DOHH2 (cell line): ENCODE measurements around the gene GRHL3.

Experiments used
- H3F3A ChIP-seq: fragments of 200-600 bp; sonication (generic), shearing (Covaris generic); 2 replicates; pipeline ENCODE4 v1.6.0; 2016; ENCODE audit warnings: antibody characterized with exemption, mild to moderate bottlenecking; ENCODE audit not compliant: control insufficient read depth, insufficient read depth
- H3K27ac ChIP-seq: fragments of 200-600 bp; sonication (generic); 2 replicates; pipeline ENCODE4 v1.5.1; 2014; ENCODE audit warnings: low read depth, mild to moderate bottlenecking, low read length, moderate library complexity
- H3K27me3 ChIP-seq: fragments of 200-600 bp; sonication (generic); 2 replicates; pipeline ENCODE4 v1.6.1; 2014; ENCODE audit warnings: mild to moderate bottlenecking, low read length, mixed read lengths; ENCODE audit not compliant: control insufficient read depth
- H3K36me3 ChIP-seq: fragments of 200-600 bp; sonication (generic); 2 replicates; pipeline ENCODE4 v1.6.1; 2014; ENCODE audit warnings: mild to moderate bottlenecking, low read length, moderate library complexity, mixed read lengths; ENCODE audit not compliant: control insufficient read depth
- H3K4me1 ChIP-seq: fragments of 200-600 bp; sonication (generic); 2 replicates; pipeline ENCODE4 v1.6.1; 2014; ENCODE audit warnings: mild to moderate bottlenecking, low read length, mixed read lengths; ENCODE audit not compliant: control insufficient read depth
- H3K4me2 ChIP-seq: fragments of 200-600 bp; sonication (generic); 2 replicates; pipeline ENCODE4 v1.6.0; 2014; ENCODE audit warnings: mild to moderate bottlenecking, low read length, moderate library complexity
- H3K4me3 ChIP-seq: fragments of 200-600 bp; sonication (generic); 2 replicates; pipeline ENCODE4 v1.5.1; 2014; ENCODE audit warnings: mild to moderate bottlenecking, low read length, mixed read lengths
- H3K79me2 ChIP-seq: fragments of 200-600 bp; sonication (generic); 2 replicates; pipeline ENCODE4 v1.6.1; 2014; ENCODE audit warnings: mild to moderate bottlenecking, low read length, mixed read lengths; ENCODE audit not compliant: control insufficient read depth
- H3K9me2 ChIP-seq: fragments of 200-600 bp; sonication (generic); replicated peaks from 2 replicates; pipeline ENCODE4 v1.6.1; 2014; ENCODE audit warnings: mild to moderate bottlenecking, low read length, mixed read lengths; ENCODE audit not compliant: control insufficient read depth
- H3K9me3 ChIP-seq: fragments of 200-600 bp; sonication (generic); 2 replicates; pipeline ENCODE4 v1.6.1; 2014; ENCODE audit warnings: antibody characterized with exemption, low read length, mixed read lengths; ENCODE audit not compliant: control insufficient read depth, insufficient read depth
- H4K20me1 ChIP-seq: fragments of 200-600 bp; sonication (generic); 2 replicates; pipeline ENCODE4 v1.6.0; 2014; ENCODE audit warnings: low read depth, mild to moderate bottlenecking, antibody characterized with exemption, low read length, moderate library complexity; ENCODE audit not compliant: control insufficient read depth, insufficient read depth
- CTCF ChIP-seq: fragments of 200-600 bp; sonication (generic); IDR thresholded peaks from one replicate; pipeline ENCODE4 v1.5.1; 2014; ENCODE audit warnings: antibody characterized with exemption, mild to moderate bottlenecking, low read depth, low read length; ENCODE audit not compliant: poor library complexity, severe bottlenecking
- EZH2phosphoT487 ChIP-seq: fragments of 200-600 bp; sonication (generic); IDR thresholded peaks from 2 replicates; pipeline ENCODE4 v1.6.1; 2017; ENCODE audit warnings: borderline replicate concordance, mild to moderate bottlenecking, antibody characterized with exemption, low read length, moderate library complexity, mixed read lengths

GRHL3 gene

GRCh38 chr1:24329331-24329730 lies 10.2 kb downstream of the GRHL3 start:
- Histone ChIP-seq H3K27ac (no peak overlapping the region), H3K36me3 (no peaks in the 10 kb centered on the region), H3K4me1 (peaks cover 7% of the 10 kb centered on the region), H3K9me2 (no peaks in the 10 kb centered on the region), H3F3A (no peaks in the 10 kb centered on the region; the same call in 1 of the 2 replicates), H3K9me3 (no peaks in the 10 kb centered on the region), H3K79me2 (no peaks in the 10 kb centered on the region), H3K4me3 (no peak overlapping the region), H3K27me3 (peaks cover 43% of the 10 kb centered on the region), H3K4me2 (no peak overlapping the region), H4K20me1 (no peaks in the 10 kb centered on the region)
- no peak for TF ChIP-seq EZH2phosphoT487
- TF ChIP-seq CTCF, result no peak

GRCh38 chr1:24329797-24330543 lies 10.8 kb downstream of the GRHL3 start:
- no peaks in the 10 kb centered on the region for H3K9me3 ChIP-seq
- H3F3A ChIP-seq, result no peaks in the 10 kb centered on the region
- no peaks in the 10 kb centered on the region for H3K36me3 ChIP-seq
- H3K27ac ChIP-seq, result no peak overlapping the region
- no peaks in the 10 kb centered on the region for H3K79me2 ChIP-seq
- H3K9me2 ChIP-seq, result no peaks in the 10 kb centered on the region
- TF ChIP-seq CTCF (no peak), EZH2phosphoT487 (no peak)
- H3K4me3 ChIP-seq, result no peak overlapping the region
- peaks cover 7% of the 10 kb centered on the region for H3K4me1 ChIP-seq
- H3K4me2 ChIP-seq, result no peak overlapping the region
- peaks cover 36% of the 10 kb centered on the region for H3K27me3 ChIP-seq
- no peaks in the 10 kb centered on the region for H4K20me1 ChIP-seq

- TF ChIP-seq CTCF (no peak), EZH2phosphoT487 (no peak)
- H3K4me3 ChIP-seq, result no peak overlapping the region
- H3K36me3 ChIP-seq, result no peaks in the 10 kb centered on the region
- no peaks in the 10 kb centered on the region for H3K79me2 ChIP-seq
- no peaks in the 10 kb centered on the region for H3K9me2 ChIP-seq
- no peaks in the 10 kb centered on the region for H3F3A ChIP-seq
- H3K4me1 ChIP-seq, result 0 out of 2 replicates have a peak, but pooled peaks cover under 1% of the 10 kb centered on the region
- H3K4me2 ChIP-seq, result no peak overlapping the region
- no peak overlapping the region for H3K27ac ChIP-seq
- peaks cover 19% of the 10 kb centered on the region for H3K27me3 ChIP-seq
- H4K20me1 ChIP-seq, result no peaks in the 10 kb centered on the region
- H3K9me3 ChIP-seq, result no peaks in the 10 kb centered on the region
These were observed 13.0 kb downstream of the GRHL3 start for GRCh38 chr1:24331961-24332673.
